HG03442 (cell line): Measurements from ENCODE around the gene KCNMB1.

ENCODE experiments used
- ATAC-seq: cut with Tn5 transposase; IDR thresholded peaks from one replicate; pipeline ENCODE4 v1.9.1; 2021; ENCODE audit warnings: mild to moderate bottlenecking, moderate library complexity; ENCODE audit not compliant: unreplicated experiment

KCNMB1 gene

GRCh38 chr5:170345971-170346370 lies 43.2 kb downstream of the KCNMB1 start:
- no peak for ATAC-seq

- no peak for ATAC-seq
Observed at GRCh38 chr5:170343177-170343576, 46.0 kb downstream of the KCNMB1 start.

GRCh38 chr5:170342153-170342725 lies 46.9 kb downstream of the KCNMB1 start:
- no peak for ATAC-seq

GRCh38 chr5:170341545-170341944 lies 47.6 kb downstream of the KCNMB1 start:
- ATAC-seq, result no peak

DNA sequence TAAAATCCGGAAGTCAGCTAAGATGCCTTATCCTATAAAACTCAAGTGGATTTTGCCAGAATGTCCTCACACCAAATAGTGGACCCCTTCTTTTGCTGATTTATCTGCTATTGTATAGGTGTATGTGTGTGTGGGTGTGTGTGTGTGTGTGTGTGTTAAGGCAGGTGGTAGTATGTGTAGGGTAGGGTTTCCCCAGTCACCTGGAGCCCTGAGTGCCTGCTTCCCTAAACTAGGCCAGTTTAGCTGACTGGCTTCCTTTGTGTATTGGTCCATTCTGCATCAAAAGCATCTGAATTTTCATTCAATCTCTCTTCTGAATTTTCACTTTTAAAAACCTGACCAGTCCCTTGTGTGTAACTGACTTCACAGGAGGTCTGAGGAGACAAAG lies 49.4 kb downstream of the KCNMB1 start:
- no peak for ATAC-seq

GRCh38 chr5:170338933-170339779 lies 50.0 kb downstream of the KCNMB1 start:
- peak; percentile 96 for ATAC-seq

DNA sequence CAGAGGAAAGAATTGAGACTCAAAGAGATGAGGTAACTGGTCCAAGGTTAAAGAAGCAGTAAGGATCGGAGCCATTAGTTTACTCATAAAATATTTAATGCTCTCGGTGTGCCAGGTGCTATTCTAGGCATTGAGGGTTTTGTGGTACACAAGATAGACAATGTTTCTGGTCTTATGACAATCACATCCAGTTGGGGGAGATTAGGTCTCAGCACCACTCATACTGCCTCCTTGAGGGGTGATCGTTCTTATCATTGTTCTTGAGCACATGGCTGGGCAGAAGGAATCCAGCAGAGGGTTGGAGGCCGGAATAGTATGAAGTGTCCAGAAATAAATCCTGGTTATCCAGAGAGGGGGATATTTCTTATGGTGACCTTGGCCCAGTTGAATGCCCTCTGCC lies 50.9 kb downstream of the KCNMB1 start:
- no peak for ATAC-seq

- ATAC-seq, result no peak
Observed at GRCh38 chr5:170337045-170337733, 52.0 kb downstream of the KCNMB1 start.

DNA sequence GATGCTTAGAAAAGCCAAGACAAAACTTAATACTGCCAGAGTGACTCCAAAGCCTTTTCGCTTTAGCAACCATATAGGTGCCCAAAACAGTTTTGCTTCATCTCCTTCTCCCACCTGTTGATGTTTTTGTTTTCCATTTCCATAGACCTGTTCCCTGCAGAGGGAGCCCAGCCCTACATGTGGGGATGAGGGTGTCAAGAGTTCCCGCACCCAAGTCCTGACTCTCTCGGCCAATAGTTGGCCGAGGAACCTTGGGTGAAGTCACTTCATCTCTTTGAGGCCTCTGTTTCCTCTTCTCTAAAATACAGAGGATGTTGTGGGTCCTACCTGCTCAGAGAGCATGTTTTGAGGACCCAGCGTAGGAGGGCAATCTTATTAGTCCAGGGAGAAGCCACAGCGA lies 53.1 kb downstream of the KCNMB1 start:
- ATAC-seq, result no peak

DNA sequence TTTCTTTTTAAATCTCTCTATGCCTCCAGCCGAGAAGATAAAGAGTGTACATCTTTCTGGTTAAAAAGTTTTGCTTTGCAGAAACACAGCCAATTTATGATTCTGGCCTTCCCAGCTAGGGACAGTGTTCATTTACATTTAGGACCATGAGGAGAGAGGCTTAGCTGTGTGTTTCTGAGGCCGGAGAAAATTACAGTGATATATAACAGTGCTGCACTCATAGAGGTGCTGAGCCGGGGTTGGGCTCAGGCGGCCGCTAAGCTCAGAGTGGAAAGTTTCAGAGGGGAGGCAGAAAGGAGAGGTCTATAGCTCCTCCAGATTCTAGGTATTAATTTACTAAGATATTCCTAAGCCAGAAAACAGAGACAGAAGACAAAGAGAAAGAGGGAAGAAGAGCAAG lies 54.5 kb downstream of the KCNMB1 start:
- no peak for ATAC-seq

DNA sequence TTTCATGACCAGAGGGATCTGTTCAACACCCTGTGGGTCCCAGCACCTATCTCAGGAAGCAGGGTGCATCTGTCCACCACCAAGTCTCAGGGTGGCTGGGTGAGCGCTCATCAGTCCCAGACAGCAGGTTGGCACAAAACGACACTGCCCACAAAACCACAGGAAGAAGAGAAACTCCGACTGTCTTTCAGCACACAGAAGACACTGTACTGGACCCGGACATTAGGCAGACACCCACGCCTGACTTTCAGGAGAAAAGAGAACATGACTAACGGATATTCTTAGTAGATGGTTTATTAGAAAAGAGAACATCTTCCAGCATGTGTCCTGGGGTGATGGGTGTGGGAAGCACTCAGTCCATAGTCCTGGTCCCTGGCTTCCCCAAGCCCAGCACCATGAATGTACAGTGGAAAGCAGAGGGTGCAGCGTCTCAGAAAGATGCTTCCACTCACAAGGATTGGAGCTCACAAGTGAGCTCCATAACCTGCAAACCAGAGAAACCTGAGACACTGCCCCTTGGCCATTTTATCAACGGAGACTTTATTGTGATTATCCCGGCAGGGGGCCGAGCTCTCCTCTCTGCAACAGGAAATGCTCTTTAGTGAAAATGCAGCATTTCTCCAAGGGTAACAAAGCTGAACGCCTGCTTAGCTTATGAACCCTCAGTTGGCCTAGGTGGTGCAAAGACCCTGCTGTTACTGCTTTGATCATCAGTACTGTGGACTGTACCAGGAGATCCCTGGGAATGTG lies 55.8 kb downstream of the KCNMB1 start:
- ATAC-seq, result peak; percentile 42

GRCh38 chr5:170332058-170332457 lies 57.1 kb downstream of the KCNMB1 start:
- no peak for ATAC-seq

- no peak for ATAC-seq
Observed at GRCh38 chr5:170330568-170331054, 58.6 kb downstream of the KCNMB1 start.

DNA sequence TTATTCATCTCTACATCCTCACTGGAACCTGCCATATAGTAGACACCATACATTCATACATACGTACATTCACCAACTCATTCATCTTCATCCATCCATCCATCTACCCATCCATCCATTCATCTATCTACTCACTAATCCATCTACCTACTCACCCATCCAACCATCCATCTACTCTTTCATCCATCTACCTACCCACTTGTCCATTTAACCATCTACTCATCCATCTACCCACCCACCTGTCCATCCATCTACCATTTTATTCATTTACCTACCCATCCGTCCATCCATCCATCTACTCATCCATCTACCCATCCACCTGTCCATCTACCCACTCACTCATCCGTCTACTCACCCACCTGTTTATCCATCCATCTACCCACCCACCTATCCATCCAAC lies 59.6 kb downstream of the KCNMB1 start:
- no peak for ATAC-seq

GRCh38 chr5:170327829-170328228 lies 61.3 kb downstream of the KCNMB1 start:
- ATAC-seq, result no peak

DNA sequence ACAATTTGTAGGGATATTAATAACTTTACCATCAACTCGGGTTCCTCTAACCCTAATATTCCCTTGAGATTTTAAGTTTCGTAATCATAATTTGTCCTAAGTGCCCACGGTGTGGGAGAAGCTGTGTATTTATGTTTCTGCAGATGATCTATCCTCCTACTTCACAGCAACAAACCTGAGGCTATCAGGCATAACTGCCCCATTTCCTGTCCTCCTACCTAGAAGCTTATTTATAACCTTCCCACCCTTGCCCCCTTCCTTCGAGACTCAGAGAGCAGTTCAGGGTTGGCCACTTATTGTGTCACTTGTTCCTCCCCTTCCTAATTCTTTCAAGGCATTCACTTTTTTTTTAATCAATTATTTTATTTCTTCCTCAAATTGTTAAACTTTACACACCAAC lies 62.0 kb downstream of the KCNMB1 start:
- no peak for ATAC-seq
